Esophagus muscularis mucosa (tissue), 4 donors: ENCODE data around the gene DNER. TPM values are rescaled to one million over a fixed set of nuclear protein-coding genes. Genes with fewer than 3 reads are reported as not detected.
A peak's percentile ranks its signal among the peaks of the same experiment; 100 is the strongest.

ENCODE experiments used
- DNase-seq: peaks from one replicate; pipeline ENCODE4 v3.0.0-alpha.2; 2017; ENCODE audit errors: extremely low spot score
- H3K27ac ChIP-seq, 4 donors: fragments of 200-600 bp; sonication (generic); replicated peaks in 1 of 4; 1 replicate in 3 of 4; 2 replicates in 1 of 4; pipeline ENCODE4 v1.5.1; 2016 to 2019; ENCODE audit warnings: mild to moderate bottlenecking in 1 of 4
- H3K27me3 ChIP-seq, 4 donors: fragments of 200-600 bp; sonication (generic); one replicate each; pipeline versions ENCODE4 v1.5.1 to v1.6.0; 2016 to 2019
- H3K36me3 ChIP-seq, 4 donors: fragments of 200-600 bp; sonication (generic); one replicate each; pipeline ENCODE4 v1.5.1; 2016 to 2019
- H3K4me1 ChIP-seq, 4 donors: fragments of 200-600 bp; sonication (generic); one replicate each; pipeline ENCODE4 v1.5.1; 2016 to 2019
- H3K4me3 ChIP-seq, 4 donors: fragments of 200-600 bp; sonication (generic); 1 replicate in 2 of 4; 2 replicates in 2 of 4; pipeline ENCODE4 v1.5.1; 2016 to 2019; ENCODE audit warnings: mild to moderate bottlenecking in 4 of 4, moderate library complexity in 1 of 4
- H3K9me3 ChIP-seq, 4 donors: fragments of 200-600 bp; sonication (generic); 1 replicate in 3 of 4; 2 replicates in 1 of 4; pipeline ENCODE4 v1.5.1; 2016 to 2019
- CTCF ChIP-seq, 3 experiments: fragments of 200-600 bp in 2 of 3; fragments of 450-650 bp in 1 of 3; sonication (generic) in 2 of 3; IDR thresholded peaks; one replicate each; pipeline ENCODE4 v1.5.1; 2017 to 2019; ENCODE audit warnings: antibody characterized with exemption in 3 of 3, mild to moderate bottlenecking in 2 of 3, moderate library complexity in 1 of 3
- EP300 ChIP-seq: sonication (generic); formaldehyde crosslinking; IDR thresholded peaks from one replicate; pipeline ENCODE4 v1.6.1; 2017; ENCODE audit warnings: antibody characterized with exemption
- POLR2A ChIP-seq: fragments of 450-650 bp; IDR thresholded peaks from one replicate; pipeline ENCODE4 v1.6.1; 2017; ENCODE audit warnings: antibody characterized with exemption, moderate library complexity, mild to moderate bottlenecking, low read depth
- POLR2AphosphoS5 ChIP-seq, 2 donors: sonication (generic); formaldehyde crosslinking; IDR thresholded peaks; one replicate each; pipeline ENCODE4 v1.6.1; 2017; ENCODE audit warnings: antibody characterized with exemption in 2 of 2
- WGBS: methylation state at CpG from one replicate; pipeline ENCODE4 v1.1.5; 2018; 5-methylcytosine and 5-hydroxymethylcytosine counted together
- intact Hi-C: fragments of 100-400 bp; cut with DNase I; formaldehyde crosslinking; loops from one replicate; pipeline ENCODE4 v1.15.1; 2023
- total RNA-seq, 4 donors: library from RNA; depleted of rRNA; stranded (reverse); fragments of >200 nt; gene quantifications; one replicate each; pipeline versions ENCODE4 v1.1.0 to v1.2.1, GENCODE V29; 2016

The DNER gene
- total RNA-seq, 4 donors from 2014 or later, result 2.9 to 5.3 (median 4.6) TPM

GRCh38 chr2:229559986-229560385 is 154.4 kb downstream of the DNER start:
- no peak for DNase-seq
- WGBS, result 39% methylated on average over 1 of the region's 1 CpG
- no peaks in the 10 kb centered on the region for H3K27me3 ChIP-seq
- TF ChIP-seq POLR2AphosphoS5 (IDR thresholded peaks at IDR 0.05) (no peak), POLR2A (no peak), EP300 (no peak), CTCF (IDR thresholded peaks at IDR 0.05) (no peak)
- no peaks in the 10 kb centered on the region for H3K4me1 ChIP-seq
- no peaks in the 10 kb centered on the region for H3K36me3 ChIP-seq
- intact Hi-C loops, result no loop called here
- H3K27ac ChIP-seq, result no peak overlapping the region
- no peaks in the 10 kb centered on the region for H3K9me3 ChIP-seq
- H3K4me3 ChIP-seq, result no peak overlapping the region

- H3K4me3 ChIP-seq, result no peak overlapping the region
- H3K27ac ChIP-seq, result no peak overlapping the region
- 94% methylated on average over 1 of the region's 1 CpG for WGBS
- H3K9me3 ChIP-seq, result no peaks in the 10 kb centered on the region
- no peaks in the 10 kb centered on the region for H3K27me3 ChIP-seq
- TF ChIP-seq POLR2A (no peak), POLR2AphosphoS5 (IDR thresholded peaks at IDR 0.05) (no peak), CTCF (IDR thresholded peaks at IDR 0.05) (no peak), EP300 (no peak)
- intact Hi-C loops, result no loop called here
- H3K36me3 ChIP-seq, result no peaks in the 10 kb centered on the region
- DNase-seq, result no peak
- no peaks in the 10 kb centered on the region for H3K4me1 ChIP-seq
Observed at GRCh38 chr2:229553091-229553490, 161.3 kb downstream of the DNER start.

- intact Hi-C loops, result no loop called here
Observed at GRCh38 chr2:229543176-229543873, 171.0 kb downstream of the DNER start.

GRCh38 chr2:229539628-229540027 is 174.7 kb downstream of the DNER start:
- no peak for TF ChIP-seq POLR2AphosphoS5 (IDR thresholded peaks at IDR 0.05)
- TF ChIP-seq CTCF (IDR thresholded peaks at IDR 0.05), result no peak
- TF ChIP-seq EP300, result no peak
- TF ChIP-seq POLR2A, result no peak
- Histone ChIP-seq H3K27ac (no peak overlapping the region), H3K36me3 (no peaks in the 10 kb centered on the region), H3K9me3 (no peaks in the 10 kb centered on the region), H3K4me3 (no peak overlapping the region), H3K4me1 (no peaks in the 10 kb centered on the region), H3K27me3 (no peaks in the 10 kb centered on the region)
- intact Hi-C loops, result no loop called here
- DNase-seq, result no peak
- 84% methylated on average over 8 of the region's 8 CpGs for WGBS

More at GRCh38 chr2:229543176-229543873, 171.0 kb downstream of the DNER start:
- H3K4me3 ChIP-seq, result no peak overlapping the region
- no peaks in the 10 kb centered on the region for H3K4me1 ChIP-seq
- TF ChIP-seq CTCF (IDR thresholded peaks at IDR 0.05) (no peak), EP300 (no peak), POLR2AphosphoS5 (IDR thresholded peaks at IDR 0.05) (no peak), POLR2A (no peak)
- DNase-seq, result peak; percentile 74
- H3K27ac ChIP-seq, result no peak overlapping the region
- H3K27me3 ChIP-seq, result no peaks in the 10 kb centered on the region
- WGBS, result 81% methylated on average over 13 of the region's 13 CpGs
- no peaks in the 10 kb centered on the region for H3K9me3 ChIP-seq
- no peaks in the 10 kb centered on the region for H3K36me3 ChIP-seq

- Histone ChIP-seq H3K27me3 (no peaks in the 10 kb centered on the region), H3K36me3 (no peaks in the 10 kb centered on the region), H3K4me3 (no peak overlapping the region), H3K9me3 (peaks cover 0 to 5% (median 0%) of the 10 kb centered on the region in 4 donors), H3K4me1 (no peaks in the 10 kb centered on the region), H3K27ac (no peak overlapping the region)
- intact Hi-C loops, result no loop called here
- TF ChIP-seq POLR2AphosphoS5 (IDR thresholded peaks at IDR 0.05), result no peak
- no peak for TF ChIP-seq EP300
- no peak for TF ChIP-seq CTCF (IDR thresholded peaks at IDR 0.05)
- TF ChIP-seq POLR2A, result no peak
- 81% methylated on average over 2 of the region's 2 CpGs for WGBS
- DNase-seq, result no peak
Observed at GRCh38 chr2:229531594-229531993, 182.8 kb downstream of the DNER start.
